ENCODE measurements around the gene SLC22A4.

Gene SLC22A4

DNA sequence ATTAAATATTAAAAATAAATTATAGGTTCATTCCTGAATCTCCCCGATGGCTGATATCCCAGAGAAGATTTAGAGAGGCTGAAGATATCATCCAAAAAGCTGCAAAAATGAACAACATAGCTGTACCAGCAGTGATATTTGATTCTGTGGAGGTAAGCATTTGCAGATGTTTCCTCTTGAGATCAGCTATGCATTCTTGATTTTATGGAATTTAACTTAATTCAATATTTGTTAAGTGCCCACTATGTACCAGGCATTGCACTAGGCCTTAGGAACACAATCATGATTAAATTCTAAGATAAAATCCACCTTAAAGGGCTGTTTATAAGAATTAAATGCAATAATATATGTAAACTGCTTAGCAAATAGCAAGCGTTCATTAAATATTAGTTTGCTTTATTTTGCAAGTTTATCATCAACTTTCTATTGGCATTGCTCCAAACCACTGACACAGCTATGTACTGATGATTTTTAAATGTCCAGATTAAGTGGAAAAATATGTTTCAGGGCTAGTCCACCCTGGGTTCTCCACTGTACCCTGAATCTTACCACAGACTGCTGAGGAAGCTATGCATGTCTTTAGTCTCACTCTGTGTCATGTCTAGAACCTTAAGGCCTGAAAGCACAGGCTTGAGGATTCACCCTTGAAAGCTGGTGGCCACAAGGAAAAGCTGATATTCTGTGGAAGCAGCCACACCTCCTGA lies 33.2 kb downstream of the SLC22A4 start:
- in situ Hi-C loops (cut with MboI; ENCODE audit: low sequenced_read_pairs): no loop called here

DNA sequence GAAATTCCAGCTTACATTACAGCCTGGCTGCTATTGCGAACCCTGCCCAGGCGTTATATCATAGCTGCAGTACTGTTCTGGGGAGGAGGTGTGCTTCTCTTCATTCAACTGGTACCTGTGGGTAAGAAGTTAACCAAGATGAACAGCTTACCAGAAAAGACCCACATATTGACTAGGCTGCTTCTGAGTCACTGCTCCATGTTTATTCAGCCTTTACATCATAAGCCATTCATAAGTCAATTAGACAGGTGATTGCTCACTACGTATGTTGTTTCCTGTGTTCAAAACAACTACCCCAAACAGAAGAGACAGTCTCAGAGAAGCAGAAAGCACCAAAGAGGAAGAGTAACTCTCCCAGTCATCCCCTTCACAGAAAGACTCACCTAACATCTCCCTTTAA lies 40.6 kb downstream of the SLC22A4 start:
- in situ Hi-C loops (cut with MboI; ENCODE audit: low sequenced_read_pairs): no loop called here

DNA sequence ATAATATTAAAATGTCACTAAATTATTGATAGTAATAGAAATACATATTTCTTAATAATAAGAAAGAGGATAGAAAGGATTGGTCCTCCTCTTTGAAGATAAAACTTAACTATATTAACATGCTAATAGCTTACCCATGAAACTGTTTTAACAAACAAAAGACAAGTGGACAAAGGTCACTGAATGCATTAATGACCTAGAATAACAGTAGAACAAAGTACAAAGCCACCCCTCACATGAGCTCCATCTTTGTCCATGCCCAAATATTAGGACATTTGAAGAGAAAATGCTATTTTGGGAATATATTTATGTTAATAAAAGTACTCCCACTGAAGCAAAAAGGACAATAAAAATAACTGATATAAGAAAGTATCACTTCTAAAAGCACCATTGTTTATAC lies 41.2 kb downstream of the SLC22A4 start:
- in situ Hi-C loops (cut with MboI; ENCODE audit: low sequenced_read_pairs): no loop called here

DNA sequence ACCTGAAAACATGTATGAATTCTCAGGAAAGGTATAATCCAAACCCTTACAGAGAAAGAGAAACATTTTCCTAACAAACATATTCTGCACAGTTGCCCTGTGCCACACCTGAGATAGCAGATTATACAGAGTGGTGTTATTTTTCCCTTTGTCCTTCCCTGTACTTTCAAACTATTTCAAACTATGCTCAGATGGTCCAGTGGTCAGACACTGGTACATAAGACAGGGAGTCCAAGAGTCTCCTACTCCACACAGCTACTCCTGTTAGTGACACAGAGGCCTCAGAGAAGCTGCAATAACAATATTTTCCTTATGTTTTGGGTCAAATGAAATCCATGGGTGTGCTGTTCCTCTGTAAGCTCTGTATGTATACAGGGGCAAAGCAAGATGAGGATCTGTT lies 45.3 kb downstream of the SLC22A4 start:
- in situ Hi-C loops (cut with MboI; ENCODE audit: low sequenced_read_pairs): no loop called here

DNA sequence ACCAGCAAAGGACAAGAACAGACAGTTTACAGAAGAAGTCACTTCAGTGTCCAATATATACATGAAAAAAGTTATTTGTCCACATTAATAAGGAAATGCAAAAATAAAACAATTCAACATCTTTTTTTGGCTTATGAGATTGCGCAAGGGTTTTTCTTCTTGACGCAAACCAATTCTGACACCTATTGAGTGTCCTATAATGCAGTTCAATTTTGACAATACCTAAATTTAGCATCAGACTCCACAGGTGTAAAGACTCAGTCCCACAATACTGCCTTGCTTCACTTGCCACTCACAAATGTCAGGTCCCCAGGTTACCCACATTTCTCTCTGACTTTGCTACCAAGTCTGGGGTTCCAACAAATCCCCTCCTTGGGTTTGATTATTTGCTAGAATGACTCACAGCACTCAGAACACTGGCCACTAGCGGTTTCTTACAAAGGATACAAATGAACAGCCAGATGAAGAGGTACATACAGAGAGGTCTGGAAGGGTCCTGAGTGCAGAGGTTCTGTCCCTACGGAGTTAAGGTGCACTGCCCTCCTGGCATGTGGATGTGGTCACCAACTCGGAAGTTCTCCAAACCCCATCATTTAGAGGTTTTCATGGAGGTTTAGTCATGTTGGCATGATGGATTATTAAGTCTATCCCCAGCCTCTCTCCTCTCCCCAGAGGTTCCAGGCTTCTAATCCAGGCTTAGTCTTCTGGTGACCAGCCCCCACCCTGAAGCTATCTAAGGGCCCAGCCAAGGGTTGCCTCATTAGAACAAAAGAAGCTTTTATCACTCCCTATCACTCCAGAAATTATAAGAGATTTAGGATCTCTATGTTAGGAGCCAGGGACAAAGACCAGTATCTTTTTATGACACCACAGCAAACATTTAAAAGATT lies 48.3 kb downstream of the SLC22A4 start:
- in situ Hi-C loops (cut with MboI; ENCODE audit: low sequenced_read_pairs): no loop called here

DNA sequence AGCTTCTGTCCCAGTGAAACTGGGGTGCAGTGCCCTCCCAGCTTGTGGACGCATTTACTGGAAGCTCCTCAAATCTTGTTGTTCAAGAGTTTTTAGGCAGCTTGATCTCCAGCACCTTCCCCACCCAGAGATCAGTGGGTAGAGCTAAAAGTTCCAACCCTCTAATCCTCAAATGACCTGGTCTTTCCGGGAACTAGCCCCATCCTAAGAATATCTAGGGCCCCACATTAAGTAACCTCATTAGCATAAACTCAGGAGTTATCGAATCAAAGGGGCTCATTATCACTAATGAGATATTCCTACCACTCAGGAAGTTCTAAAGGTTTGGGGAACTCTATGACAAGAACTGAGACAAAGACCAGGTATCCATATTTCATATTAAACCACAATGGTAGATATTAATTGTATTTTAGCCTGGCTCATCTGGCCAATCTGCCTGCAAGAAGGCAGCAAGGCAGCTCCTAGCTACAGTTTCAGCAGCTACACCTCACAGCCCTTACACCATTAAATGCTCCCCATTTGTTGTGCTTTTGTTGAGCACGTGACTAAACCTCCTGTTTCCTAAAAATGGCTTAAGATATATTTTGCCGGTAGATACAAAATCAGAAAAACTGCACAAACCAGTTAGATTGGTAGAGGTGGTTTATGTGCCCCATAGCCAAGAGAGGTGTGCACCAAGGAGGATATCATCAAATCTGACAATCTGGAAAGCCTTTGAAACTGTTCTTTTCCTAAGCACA lies 50.8 kb downstream of the SLC22A4 start:
- in situ Hi-C loops (cut with MboI; ENCODE audit: low sequenced_read_pairs): no loop called here

DNA sequence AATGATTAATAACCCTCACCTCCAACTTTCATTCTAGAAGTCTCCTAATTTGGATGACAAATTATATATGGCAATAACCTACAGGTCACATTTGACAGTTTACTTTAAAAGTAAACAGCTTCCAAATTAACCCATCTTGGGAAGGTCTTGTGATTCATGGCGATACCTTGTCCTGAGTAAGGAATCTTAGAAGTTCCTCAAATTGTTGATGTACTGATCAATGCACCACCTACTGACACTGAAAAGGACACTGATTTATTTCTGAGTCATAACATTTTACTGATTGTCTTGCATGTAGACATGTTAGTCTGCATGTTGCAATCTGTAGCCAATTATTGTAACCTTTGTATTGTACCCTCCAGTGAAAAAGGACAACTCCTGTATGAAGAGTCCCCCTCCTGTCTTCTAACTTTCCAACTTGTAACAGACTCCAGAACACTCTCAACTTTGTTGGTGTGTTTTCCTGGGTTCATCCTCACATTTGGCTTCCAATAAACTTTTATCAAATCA lies 59.3 kb downstream of the SLC22A4 start:
- in situ Hi-C loops (cut with MboI; ENCODE audit: low sequenced_read_pairs): loop anchor here (25.0 kb wide), 1 partner anchor 459 kb away; the partner anchor contains the start of gene SOWAHA

DNA sequence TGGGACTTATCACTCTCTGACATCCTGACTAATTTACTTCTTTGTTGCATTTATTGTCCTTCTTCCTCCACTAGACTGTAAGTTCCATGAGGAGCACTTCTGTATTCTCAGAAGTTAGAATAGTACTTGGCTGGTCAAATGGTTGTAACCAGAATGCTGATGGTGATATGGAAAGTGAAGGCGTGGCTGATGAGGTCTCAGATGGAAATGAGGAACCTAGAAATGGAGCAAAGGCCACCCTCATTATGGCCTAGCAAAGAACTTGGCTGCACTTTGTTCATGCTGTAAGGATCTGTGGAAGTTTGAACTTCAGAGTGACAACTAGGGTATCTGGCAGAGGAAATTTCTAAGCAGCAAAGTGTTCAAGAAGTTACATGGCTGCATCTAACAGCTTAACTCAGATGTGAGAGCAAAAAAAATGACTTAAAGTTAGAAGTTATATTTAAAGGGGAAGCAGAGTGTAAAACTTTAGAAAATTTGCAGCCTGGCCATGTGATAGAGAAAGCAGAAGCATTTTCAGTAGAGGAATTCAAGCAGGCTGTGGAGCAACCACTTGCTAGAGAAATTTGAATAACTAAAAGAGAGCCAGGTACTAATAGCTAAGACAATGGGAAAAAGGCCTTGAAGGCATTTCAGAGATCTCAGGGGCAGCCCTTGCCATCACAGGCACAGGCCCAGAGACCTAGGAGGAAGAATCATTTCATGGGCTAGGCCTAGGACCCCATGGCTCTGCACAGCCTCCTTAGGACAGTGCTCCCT lies 60.4 kb downstream of the SLC22A4 start:
- in situ Hi-C loops (cut with MboI; ENCODE audit: low sequenced_read_pairs): loop anchor here (25.0 kb wide), 1 partner anchor 458 kb away; the partner anchor contains the start of gene SOWAHA

DNA sequence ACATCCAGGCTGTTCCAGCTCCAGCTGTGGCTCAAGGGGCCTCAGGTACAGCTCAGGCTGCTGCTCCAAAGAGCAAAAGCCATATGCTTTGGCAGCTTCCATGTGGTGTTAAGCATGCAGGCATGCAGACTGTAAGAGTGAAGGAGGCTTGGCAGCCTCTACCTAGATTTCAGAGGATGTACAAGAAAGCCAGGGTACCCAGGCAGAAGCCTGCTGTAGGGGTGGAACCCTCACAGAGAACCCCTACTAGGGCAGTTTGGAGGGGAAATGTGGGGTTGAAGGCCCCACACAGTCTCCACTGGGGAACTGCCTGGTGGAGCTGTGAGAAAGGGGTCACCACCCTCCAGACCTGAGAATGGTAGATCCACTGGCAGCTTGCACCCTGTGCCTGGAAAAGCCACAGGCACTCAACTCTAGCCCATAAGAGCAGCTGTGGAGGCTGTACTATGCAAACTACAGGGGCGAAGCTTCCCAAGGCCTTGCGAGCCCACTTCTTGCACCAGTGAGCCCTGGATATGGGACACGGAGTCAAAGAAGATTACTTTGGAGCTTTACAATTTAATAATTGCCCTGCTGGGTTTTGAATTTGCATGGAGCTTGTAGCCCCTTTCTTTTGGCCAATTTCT lies 61.1 kb downstream of the SLC22A4 start:
- in situ Hi-C loops (cut with MboI; ENCODE audit: low sequenced_read_pairs): loop anchor here (25.0 kb wide), 1 partner anchor 457 kb away; the partner anchor contains the start of gene SOWAHA

DNA sequence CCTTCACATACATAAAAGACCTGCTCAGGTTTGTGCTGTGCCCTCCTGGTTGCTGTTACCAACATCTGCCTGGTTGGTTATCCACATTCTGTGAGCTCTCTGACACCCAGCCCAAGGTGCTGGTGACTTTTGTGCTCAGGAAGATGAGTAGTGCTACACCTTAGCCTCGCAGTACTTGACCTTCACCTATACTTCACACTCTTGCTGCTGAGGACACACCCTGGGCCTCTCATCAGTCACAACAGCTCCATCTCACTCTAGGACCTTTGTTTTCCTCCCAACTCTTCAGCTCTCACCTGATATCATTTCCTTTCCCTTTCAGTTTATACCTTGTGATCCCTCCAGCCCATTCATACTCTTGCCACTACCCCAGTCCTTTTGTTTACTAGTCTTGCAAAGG lies 64.6 kb downstream of the SLC22A4 start:
- in situ Hi-C loops (cut with MboI; ENCODE audit: low sequenced_read_pairs): loop anchor here (25.0 kb wide), 1 partner anchor 454 kb away; the partner anchor contains the start of gene SOWAHA

DNA sequence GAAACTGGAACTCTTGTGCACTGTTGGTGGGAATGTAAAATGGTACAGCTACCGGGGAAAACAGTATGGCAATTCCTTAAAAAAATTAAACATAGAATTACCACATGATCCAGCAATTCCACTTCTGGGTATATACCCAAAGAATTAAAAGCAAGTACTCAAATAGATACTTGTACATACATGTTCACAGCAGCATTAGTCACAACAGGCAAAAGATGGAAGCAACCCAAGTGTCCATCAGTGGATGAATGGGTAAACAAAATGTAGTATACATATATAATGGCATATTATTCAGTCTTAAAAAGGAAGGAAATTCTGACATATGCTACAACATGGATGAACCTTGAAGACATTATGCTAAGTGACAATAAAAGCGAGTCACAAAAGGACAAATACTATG lies 67.9 kb downstream of the SLC22A4 start:
- in situ Hi-C loops (cut with MboI; ENCODE audit: low sequenced_read_pairs): loop anchor here (25.0 kb wide), 1 partner anchor 450 kb away; the partner anchor contains the start of gene SOWAHA

DNA sequence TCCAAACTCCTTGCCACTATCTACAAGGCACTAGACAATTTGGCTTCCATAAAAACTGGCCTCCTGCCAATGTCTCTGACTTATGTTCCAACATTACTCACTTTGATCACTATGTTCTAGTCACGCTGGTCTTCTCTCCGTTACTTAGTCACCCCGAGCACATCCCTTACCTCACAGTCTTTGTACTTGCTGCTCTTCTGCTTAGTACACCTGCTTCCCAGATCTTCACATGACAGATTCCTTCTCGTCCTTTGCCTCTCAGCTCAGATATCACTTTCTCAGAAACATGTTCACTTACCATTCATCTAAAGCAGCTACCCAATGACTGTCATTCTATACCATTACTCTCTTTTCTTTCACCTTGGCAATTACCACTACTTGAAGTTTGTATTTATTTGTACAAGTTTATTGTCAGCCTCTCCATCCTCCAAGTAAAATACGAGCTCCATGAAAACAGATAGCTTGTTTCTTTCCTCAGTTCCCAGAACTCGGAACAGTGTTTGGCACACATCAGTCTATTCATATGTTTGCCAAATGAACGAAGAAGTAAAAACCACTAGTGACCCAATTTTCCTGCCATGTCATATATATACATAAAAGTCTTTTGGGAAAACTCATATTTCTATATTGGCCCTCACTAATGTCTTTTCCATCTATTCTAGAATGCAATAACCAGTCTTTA lies 69.4 kb downstream of the SLC22A4 start:
- in situ Hi-C loops (cut with MboI; ENCODE audit: low sequenced_read_pairs): loop anchor here (25.0 kb wide), 1 partner anchor 449 kb away; the partner anchor contains the start of gene SOWAHA

DNA sequence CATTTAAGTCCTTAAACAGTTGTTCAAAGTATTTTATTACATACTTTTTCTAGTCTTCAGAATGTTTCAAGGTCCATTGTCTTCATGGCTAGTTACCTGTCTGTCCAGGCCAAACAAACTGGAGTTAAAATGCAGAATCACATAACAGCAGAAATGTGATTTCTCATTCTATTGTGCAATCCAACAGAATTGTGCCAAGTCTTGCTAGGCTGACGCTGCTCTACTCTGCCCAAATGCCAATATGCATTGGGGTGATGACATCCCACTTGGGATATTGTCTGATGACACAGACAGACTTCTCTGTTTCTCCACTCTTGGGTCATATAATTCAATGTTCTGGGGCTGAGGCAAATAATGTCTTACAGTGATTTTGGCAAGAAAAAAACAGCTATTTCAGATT lies 70.1 kb downstream of the SLC22A4 start:
- in situ Hi-C loops (cut with MboI; ENCODE audit: low sequenced_read_pairs): loop anchor here (25.0 kb wide), 1 partner anchor 448 kb away; the partner anchor contains the start of gene SOWAHA

DNA sequence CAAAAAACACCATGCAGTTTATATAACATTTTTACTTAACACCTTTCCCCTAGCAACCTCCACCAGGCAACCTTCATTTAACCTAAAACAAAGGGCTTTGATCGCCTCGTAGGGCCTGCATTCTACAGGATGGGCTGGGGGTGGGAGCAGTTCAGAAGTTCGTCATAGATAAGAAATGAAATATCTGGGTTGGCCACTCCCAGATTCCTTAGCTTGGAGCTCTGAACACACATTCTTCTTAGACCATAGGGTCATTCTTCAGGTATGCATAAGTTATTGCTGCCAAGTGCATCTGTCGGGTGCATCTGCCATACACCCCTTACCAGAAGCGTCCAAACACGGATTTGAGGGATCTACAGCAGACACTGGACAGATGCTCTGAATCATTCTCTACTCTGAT lies 71.0 kb downstream of the SLC22A4 start:
- in situ Hi-C loops (cut with MboI; ENCODE audit: low sequenced_read_pairs): loop anchor here (25.0 kb wide), 1 partner anchor 447 kb away; the partner anchor contains the start of gene SOWAHA

DNA sequence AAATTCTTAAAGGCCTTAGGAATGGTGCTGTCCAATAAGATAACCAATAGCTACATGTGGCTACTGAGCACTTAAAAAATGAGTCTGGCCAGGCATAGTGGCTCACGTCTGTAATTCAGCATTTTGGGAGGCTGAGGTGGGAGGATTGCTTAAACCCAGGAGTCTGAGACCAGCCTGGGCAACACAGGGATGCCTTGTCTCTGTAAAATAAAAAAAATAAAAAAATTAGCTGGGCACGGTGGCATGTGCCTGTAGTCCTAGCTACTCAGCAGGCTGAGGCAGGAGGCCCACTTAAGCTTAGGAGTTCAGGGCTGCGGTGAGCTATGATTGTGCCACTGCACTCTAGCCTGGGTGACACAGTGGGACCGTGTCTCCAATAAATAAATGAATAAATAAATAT lies 74.0 kb downstream of the SLC22A4 start:
- in situ Hi-C loops (cut with MboI; ENCODE audit: low sequenced_read_pairs): loop anchor here (25.0 kb wide), 1 partner anchor 444 kb away; the partner anchor contains the start of gene SOWAHA

DNA sequence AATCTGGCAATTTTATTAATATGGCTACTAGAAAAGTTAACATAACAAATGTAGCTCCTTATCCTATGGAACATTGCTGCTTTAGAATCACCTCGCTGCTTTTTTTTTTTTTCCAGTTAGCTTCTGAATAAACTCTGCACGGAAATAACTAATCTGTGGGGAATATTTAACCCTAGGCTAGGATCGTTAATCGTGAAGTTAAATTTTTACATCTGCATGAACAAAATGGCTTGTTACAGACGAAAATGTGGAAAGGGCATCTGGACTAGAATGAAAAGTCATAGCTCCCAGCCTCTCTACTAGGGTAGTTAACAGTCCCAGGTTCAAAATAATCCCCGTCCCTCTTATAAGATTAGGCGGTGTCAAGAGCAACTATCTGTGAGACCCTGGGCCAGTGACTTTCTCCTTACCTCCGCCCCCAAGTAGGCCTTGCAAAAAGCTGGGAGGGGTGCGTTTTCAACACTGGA lies 74.8 kb downstream of the SLC22A4 start:
- in situ Hi-C loops (cut with MboI; ENCODE audit: low sequenced_read_pairs): loop anchor here (25.0 kb wide), 1 partner anchor 443 kb away; the partner anchor contains the start of gene SOWAHA

DNA sequence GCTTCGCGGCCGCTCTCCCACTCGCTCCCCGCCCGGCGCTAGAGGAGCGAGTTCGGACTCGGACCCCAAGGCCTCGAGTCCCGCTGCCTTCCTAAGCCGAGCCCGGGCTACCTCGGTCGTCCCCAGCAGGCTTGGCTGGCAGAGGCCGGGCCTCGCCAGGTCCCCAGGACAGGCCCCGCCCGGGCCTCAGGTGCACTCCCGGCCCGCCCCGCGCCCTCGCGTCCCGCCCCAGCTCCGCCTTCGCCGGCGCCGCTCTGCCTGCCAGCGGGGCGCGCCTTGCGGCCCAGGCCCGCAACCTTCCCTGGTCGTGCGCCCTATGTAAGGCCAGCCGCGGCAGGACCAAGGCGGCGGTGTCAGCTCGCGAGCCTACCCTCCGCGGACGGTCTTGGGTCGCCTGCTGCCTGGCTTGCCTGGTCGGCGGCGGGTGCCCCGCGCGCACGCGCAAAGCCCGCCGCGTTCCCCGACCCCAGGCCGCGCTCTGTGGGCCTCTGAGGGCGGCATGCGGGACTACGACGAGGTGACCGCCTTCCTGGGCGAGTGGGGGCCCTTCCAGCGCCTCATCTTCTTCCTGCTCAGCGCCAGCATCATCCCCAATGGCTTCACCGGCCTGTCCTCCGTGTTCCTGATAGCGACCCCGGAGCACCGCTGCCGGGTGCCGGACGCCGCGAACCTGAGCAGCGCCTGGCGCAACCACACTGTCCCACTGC lies 75.4 kb downstream of the SLC22A4 start, which contains the start of gene SLC22A5:
SLC22A5 (plus strand) TSS at position 237 of the 707 bp plus-strand sequence; CDS start at position 500, 263 bp downstream.
- in situ Hi-C loops (cut with MboI; ENCODE audit: low sequenced_read_pairs): loop anchor here (25.0 kb wide), 1 partner anchor 443 kb away; the partner anchor contains the start of gene SOWAHA

All from HL-60/S4 (cell line).